Smooth muscle cell (in vitro differentiated cells): ENCODE data around the gene ZNF784. TPM values are rescaled to one million over a fixed set of nuclear protein-coding genes. Genes with fewer than 3 reads are reported as not detected.

ENCODE experiments used
- DNase-seq: peaks from one replicate; lab custom pipeline; 2025; ENCODE audit not compliant: unreplicated experiment; lab: John Stamatoyannopoulos, UW
- H2AFZ ChIP-seq: fragments of 200-600 bp; sonication (generic); 2 replicates; pipeline ENCODE4 v1.6.0; 2016; ENCODE audit warnings: antibody characterized with exemption, low read depth, mild to moderate bottlenecking
- H3F3A ChIP-seq: fragments of 200-600 bp; sonication (generic); 2 replicates; pipeline ENCODE4 v1.6.0; 2017; ENCODE audit warnings: antibody characterized with exemption, low read depth
- H3K27ac ChIP-seq: fragments of 200-600 bp; sonication (generic); 2 replicates; pipeline ENCODE4 v1.5.1; 2016; ENCODE audit warnings: low read depth, mild to moderate bottlenecking
- H3K27me3 ChIP-seq: fragments of 200-600 bp; sonication (generic); 2 replicates; pipeline ENCODE4 v1.6.1; 2016; ENCODE audit warnings: low read depth, mild to moderate bottlenecking
- H3K36me3 ChIP-seq: fragments of 200-600 bp; sonication (generic); 2 replicates; pipeline ENCODE4 v1.5.1; 2016; ENCODE audit warnings: low read depth
- H3K4me1 ChIP-seq: fragments of 200-600 bp; sonication (generic); 2 replicates; pipeline ENCODE4 v1.5.1; 2016; ENCODE audit warnings: low read depth
- H3K4me2 ChIP-seq: fragments of 200-600 bp; sonication (generic); 2 replicates; pipeline ENCODE4 v1.6.0; 2016; ENCODE audit warnings: mild to moderate bottlenecking
- H3K4me3 ChIP-seq: fragments of 200-600 bp; sonication (generic); 2 replicates; pipeline ENCODE4 v1.5.1; 2016; ENCODE audit warnings: mild to moderate bottlenecking
- H3K79me2 ChIP-seq: fragments of 200-600 bp; sonication (generic); 2 replicates; pipeline ENCODE4 v1.6.0; 2016; ENCODE audit warnings: low read depth, mild to moderate bottlenecking
- H3K9ac ChIP-seq: fragments of 200-600 bp; sonication (generic); 2 replicates; pipeline ENCODE4 v1.6.0; 2016; ENCODE audit warnings: low read depth
- H3K9me3 ChIP-seq: fragments of 200-600 bp; sonication (generic); replicated peaks from 2 replicates; pipeline ENCODE4 v1.5.1; 2016; ENCODE audit warnings: low read depth
- H4K20me1 ChIP-seq: fragments of 200-600 bp; sonication (generic); 2 replicates; pipeline ENCODE4 v1.6.0; 2016; ENCODE audit warnings: low read depth
- CTCF ChIP-seq: fragments of 200-600 bp; sonication (generic); IDR thresholded peaks from 2 replicates; pipeline ENCODE4 v1.5.1; 2017; ENCODE audit warnings: borderline replicate concordance, mild to moderate bottlenecking, antibody characterized with exemption; ENCODE audit not compliant: insufficient read depth, poor library complexity, severe bottlenecking
- WGBS: methylation state at CpG from one replicate; pipeline ENCODE4 v1.1.7; 2016; ENCODE audit warnings: low lambda C conversion rate; 5-methylcytosine and 5-hydroxymethylcytosine counted together
- polyA plus RNA-seq: library from polyadenylated mRNA; unstranded; fragments of >200 nt; fragmentation: Nextera tagmentation; extraction: Ambion mirVana; gene quantifications from 2 replicates; pipeline ENCODE4 v1.2.1, GENCODE V29; 2016
- total RNA-seq: library from RNA; depleted of rRNA; stranded (reverse); fragments of >200 nt; gene quantifications from 2 replicates; pipeline ENCODE4 v1.2.3, GENCODE V29; 2014

ZNF784 gene
- total and polyA plus RNA-seq, 2 experiments from 2014 or later = 3.1 to 7.3 TPM

- Histone ChIP-seq H3K9ac (no peak overlapping the region), H3K79me2 (no peaks in the 10 kb centered on the region), H2AFZ (no peak overlapping the region), H4K20me1 (no peaks in the 10 kb centered on the region), H3K4me1 (peaks cover 7% of the 10 kb centered on the region), H3K4me3 (no peak overlapping the region), H3K27me3 (no peaks in the 10 kb centered on the region), H3K27ac (no peak overlapping the region), H3K9me3 (no peaks in the 10 kb centered on the region), H3F3A (no peaks in the 10 kb centered on the region), H3K4me2 (no peak overlapping the region), H3K36me3 (no peaks in the 10 kb centered on the region)
- no peak for DNase-seq
- no peak for TF ChIP-seq CTCF
- 80% methylated on average over 10 of the region's 10 CpGs for WGBS
Measured at GRCh38 chr19:55590617-55591016, 33.7 kb downstream of the ZNF784 start.

GRCh38 chr19:55590109-55590508 lies 34.3 kb downstream of the ZNF784 start:
- Histone ChIP-seq H3K27ac (no peak overlapping the region), H3F3A (no peaks in the 10 kb centered on the region), H3K27me3 (no peaks in the 10 kb centered on the region), H3K4me2 (no peak overlapping the region), H2AFZ (no peak overlapping the region), H3K79me2 (no peaks in the 10 kb centered on the region), H3K4me3 (no peak overlapping the region), H3K4me1 (peaks cover 9% of the 10 kb centered on the region), H3K9ac (no peak overlapping the region), H4K20me1 (no peaks in the 10 kb centered on the region), H3K36me3 (no peaks in the 10 kb centered on the region), H3K9me3 (no peaks in the 10 kb centered on the region)
- no peak for DNase-seq
- 70% methylated on average over 7 of the region's 7 CpGs for WGBS
- no peak for TF ChIP-seq CTCF

GRCh38 chr19:55588738-55589137 lies 35.6 kb downstream of the ZNF784 start:
- H3K36me3 ChIP-seq = no peaks in the 10 kb centered on the region
- no peak overlapping the region for H3K27ac ChIP-seq
- H3F3A ChIP-seq = peaks cover 5% of the 10 kb centered on the region
- no peak overlapping the region for H3K4me2 ChIP-seq
- no peak for TF ChIP-seq CTCF
- H3K9me3 ChIP-seq = no peaks in the 10 kb centered on the region
- no peaks in the 10 kb centered on the region for H3K27me3 ChIP-seq
- H4K20me1 ChIP-seq = no peaks in the 10 kb centered on the region
- no peaks in the 10 kb centered on the region for H3K79me2 ChIP-seq
- H3K4me3 ChIP-seq = no peak overlapping the region
- no peak overlapping the region for H2AFZ ChIP-seq
- peaks cover 9% of the 10 kb centered on the region for H3K4me1 ChIP-seq
- H3K9ac ChIP-seq = no peak overlapping the region
- DNase-seq = no peak
- 90% methylated on average over 8 of the region's 8 CpGs for WGBS

- no peaks in the 10 kb centered on the region for H3K79me2 ChIP-seq
- peak; percentile 81 for DNase-seq
- no peak for TF ChIP-seq CTCF
- no peaks in the 10 kb centered on the region for H3K27me3 ChIP-seq
- H2AFZ ChIP-seq = peak overlapping the region; percentile 4
- peak overlapping the region; percentile 32 for H3K27ac ChIP-seq
- peaks cover 5% of the 10 kb centered on the region for H3F3A ChIP-seq
- WGBS = 2% methylated on average over 40 of the region's 40 CpGs
- no peaks in the 10 kb centered on the region for H3K36me3 ChIP-seq
- H3K9ac ChIP-seq = no peak overlapping the region
- peak overlapping the region; percentile 49 for H3K4me3 ChIP-seq
- H3K9me3 ChIP-seq = no peaks in the 10 kb centered on the region
- peak overlapping the region; percentile 89 for H3K4me2 ChIP-seq
- peaks cover 9% of the 10 kb centered on the region for H3K4me1 ChIP-seq
- H4K20me1 ChIP-seq = no peaks in the 10 kb centered on the region
Measured at GRCh38 chr19:55586976-55587668, 37.2 kb downstream of the ZNF784 start.
